Astrocyte of the hippocampus (primary cell): ENCODE measurements around the gene ATP2B3.

Source experiments
- DNase-seq: peaks from one replicate; pipeline ENCODE4 v3.0.0; 2011; ENCODE audit warnings: low read depth, low spot score

ATP2B3 gene

DNA sequence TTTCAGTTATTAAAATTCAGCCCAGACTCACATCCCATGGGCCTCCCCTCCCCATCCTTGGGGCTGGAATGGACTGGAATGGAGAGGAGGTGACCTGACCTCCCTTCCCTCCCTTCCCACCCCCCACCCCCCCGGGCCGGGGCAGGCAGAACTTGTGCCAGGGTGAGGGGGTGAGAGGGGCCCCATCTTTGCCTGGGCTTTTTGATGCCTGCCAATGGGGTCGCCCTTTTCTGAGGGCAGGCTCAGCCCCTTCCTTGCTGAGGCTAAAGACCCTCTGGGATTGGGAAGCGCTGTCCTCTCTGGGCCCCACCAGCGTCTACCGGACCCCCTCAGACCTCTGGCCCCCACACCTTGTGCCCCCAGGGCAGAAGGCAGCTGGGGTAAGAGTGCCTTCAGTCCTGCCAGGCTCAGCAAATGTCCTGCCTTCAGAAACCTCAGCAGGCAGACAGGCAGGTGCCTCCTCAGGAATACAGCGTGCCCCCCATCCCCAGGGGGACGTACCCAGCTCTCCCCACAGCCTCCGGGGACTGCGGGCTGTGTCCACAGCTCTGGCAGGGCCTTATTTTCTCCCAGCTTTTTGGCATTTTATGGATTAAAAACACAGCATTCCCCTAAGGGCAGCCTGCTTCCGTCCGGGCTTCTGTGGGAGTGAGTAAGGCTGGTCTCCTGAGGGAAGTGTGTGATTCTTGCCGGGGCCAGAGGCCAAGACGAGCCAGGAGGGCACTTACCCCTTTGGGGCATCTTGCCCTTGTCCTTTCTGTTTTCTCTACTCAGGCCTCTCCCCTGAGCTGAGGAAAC, 94.1 kb downstream of the ATP2B3 start:
- no peak for DNase-seq

DNA sequence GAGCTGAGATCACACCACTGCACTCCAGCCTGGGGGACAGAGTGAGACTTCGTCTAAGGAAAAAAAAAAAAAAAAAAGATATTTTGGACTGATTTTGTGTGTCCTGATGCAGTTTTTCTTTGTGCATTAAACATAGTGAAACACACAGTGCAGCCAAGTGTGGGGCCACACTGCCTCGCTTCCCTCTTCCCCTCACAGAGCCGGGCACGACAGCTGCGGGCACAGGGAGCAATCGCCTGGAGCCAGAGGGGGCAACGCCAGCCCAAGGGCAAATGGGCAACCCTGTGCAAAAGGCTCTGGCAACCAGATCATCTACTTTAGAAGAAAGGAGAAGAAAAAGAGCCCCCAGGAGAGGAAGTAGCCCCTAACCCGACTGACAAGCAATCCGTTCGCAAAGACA, 95.0 kb downstream of the ATP2B3 start:
- DNase-seq: no peak

- DNase-seq: no peak
Measured at GRCh38 chrX:153614818-153615217, 97.4 kb downstream of the ATP2B3 start.

DNA sequence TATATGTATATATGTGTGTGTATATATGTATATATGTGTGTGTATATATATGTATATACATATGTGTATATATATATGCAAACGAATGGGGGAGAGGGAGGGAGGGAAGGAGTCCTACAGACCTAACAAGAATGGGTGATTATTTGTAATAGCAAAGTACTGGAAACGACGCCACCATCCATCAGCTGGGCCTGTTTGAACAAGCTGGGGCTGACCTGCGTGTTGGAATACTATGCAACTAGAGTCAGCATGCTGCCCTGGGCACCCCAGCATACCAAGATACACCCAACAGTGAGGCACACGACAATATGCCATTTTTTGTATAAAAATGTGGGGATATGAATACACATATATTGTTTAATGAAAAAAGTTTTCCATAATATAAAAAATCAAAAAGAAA, 103.1 kb downstream of the ATP2B3 start:
- no peak for DNase-seq

- DNase-seq: no peak
Measured at GRCh38 chrX:153621949-153622598, 104.6 kb downstream of the ATP2B3 start.

DNA sequence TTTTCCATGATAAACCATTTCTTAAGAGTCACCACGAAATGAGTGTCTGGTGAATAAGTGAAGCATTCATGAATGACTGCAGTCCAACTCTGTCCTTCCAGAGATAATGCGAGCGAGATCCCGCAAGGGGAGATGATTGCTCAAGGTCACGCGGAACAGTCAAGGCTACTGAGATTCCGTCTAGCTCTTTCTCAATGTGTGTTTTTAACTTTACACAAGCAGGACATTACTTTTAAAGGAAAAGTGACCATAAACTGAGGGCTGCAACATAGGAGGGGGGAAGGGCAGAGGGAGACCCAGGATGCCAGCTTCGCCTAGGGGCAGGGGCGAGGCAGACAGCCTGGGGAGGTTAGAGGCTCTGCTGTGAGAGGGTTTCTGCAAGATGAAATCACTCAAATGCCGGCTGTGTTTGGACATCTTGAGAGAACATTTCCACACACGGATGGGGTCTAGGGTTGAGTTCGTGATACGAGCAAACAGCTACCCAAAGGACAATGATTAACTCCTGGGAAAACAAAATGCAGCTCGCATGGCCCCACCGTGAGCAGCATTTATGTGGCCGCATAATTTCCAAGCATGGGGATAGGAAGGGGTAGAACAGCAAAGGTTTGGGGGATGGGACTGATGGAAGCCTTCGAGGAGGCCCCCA, 105.3 kb downstream of the ATP2B3 start:
- no peak for DNase-seq

DNA sequence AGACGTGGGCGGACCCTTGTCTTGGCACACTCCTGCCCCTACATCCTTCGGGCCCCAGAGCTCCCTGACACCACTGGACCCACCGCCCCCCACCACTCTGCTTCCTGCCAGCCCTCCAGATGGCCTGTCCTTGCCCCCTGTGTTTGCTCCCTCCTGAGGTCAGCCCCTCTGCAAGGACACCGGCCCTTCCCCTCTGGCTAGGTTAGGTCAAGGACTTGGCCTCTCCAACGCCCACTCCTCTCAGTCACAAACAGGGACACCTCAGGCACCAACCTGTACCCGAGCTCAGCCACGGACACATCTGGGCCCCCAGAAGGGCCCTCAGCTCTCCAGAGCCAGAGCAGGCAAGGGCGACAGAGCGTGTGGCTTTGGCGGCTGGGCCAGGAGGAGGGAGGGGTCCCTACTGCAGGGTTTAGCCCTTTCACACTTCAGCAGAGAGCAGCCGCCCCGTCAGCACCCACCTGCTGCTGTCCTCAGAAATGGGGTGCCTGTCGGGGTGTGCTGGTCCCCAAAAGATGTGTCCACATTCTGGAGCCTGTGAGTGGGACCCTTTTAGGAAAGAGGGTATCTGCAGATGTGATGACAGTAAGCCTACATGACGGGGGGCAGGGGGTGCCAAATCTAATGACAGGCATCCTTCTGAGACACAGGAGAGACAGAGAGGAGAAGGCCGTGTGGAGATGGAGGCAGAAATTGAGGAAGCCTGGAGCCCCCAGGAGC, 106.0 kb downstream of the ATP2B3 start:
- DNase-seq: no peak

- no peak for DNase-seq
Measured at GRCh38 chrX:153624196-153625091, 107.0 kb downstream of the ATP2B3 start.

GRCh38 chrX:153625271-153626024, 108.0 kb downstream of the ATP2B3 start:
- no peak for DNase-seq

DNA sequence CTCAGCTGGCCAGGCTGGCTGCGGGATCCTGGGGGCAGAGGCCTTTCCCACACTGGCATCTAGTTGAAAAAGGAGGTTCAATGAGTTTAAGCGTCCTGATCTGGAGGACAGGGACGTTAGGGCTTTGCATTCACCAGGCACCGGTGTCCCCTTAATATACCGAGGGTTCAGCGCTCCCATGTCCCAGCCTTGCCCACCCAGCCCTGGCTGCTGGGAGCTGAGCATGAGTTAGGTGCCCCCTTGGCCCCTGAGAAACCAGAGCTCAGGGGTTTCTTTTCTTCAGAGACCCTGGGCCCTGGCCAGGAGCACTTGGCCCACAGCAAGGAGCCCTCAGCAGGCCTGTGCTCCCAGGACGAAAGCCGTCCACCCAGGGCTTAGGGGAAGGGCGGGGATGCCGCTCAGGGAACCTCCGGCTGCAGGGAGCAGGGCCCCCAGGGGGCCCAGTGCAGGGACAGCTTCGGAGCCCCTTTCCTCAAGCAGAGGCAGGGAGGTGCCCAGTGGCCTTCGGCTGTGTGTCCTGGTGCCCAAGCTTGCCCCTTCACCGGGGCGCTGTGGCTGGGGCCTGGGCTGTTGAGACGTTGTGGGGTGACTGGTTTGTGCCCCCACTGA, 108.7 kb downstream of the ATP2B3 start:
- DNase-seq: no peak

DNA sequence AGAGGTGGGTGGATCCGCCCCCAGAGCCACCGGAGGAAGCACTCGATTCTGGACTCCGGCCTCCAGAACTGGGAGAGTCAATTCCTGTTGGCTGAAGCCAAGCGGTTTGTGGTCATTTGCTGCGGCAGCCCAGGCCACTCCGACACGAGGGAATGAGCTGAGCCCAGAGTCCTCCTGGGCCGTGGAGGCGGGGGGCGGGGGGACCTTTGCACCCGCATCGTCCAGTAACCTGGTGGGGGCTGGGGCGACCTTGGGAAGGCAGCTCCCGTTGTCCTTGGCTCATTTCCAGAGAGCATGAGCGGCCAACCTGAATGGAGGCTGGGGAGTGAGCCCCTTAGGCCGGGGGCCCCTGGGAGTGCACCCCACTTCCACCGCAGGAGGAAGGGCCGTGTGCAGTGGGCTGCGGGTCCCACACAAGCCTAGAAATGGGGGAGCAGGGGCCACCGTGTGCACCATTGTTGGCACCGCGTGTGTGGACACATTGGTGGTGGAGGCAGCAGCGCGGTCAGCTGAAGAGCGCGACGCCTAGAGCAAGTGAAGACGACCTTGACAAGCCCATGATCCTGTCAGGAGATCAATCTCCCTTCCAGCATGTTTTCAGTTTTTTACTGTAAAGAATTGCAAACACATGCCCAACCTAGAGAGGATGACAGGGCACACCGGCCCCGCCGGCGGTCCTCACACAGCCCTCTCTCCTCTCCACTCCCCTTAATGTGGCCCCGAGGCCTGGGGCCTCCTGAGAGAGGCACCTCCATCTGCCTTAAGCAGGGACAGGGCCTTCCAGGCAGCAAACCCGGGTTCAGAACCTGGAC, 109.6 kb downstream of the ATP2B3 start:
- DNase-seq: no peak

DNA sequence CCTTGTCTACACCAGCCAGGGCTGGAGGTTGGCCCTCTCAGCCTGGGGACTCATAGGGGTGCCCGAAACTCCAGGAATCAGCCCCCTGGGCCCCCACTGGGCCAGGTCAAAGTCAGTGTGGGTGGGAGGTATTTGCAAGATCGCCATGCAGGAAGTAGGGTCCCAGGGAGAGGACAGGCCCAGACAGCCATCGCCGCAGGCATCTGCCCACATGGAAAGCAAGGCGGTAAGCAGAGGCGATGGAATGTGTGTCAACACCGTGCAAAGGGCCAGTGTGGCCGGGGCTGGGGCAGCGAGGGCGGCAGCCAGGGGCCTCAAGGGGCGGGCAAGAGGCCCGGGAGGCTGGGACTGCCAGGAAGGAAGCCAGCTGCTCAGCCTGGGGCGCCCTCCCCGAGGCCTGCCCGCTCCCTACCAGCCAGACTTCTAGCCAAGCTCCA, 110.3 kb downstream of the ATP2B3 start:
- no peak for DNase-seq

GRCh38 chrX:153628129-153628528, 110.7 kb downstream of the ATP2B3 start:
- DNase-seq: no peak

DNA sequence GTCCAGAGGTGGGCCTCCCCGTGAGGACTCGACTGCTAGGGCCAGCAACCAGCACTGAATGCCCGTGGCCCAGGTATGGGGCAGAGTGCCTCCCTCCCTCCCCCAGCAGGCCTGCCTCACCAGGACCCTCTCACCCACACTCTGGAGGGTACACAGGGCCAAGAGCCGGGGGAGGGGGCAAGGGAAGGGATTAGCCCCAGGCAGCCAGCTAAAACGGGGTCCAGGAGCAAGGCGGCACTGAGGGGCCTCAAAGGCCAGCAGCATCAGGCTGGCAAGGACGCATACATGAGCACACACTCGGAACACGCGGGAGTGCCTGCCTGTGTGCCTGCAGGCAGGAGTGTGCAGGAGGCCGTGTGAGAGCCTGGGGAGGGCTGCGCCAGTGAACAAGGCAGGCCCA, 111.2 kb downstream of the ATP2B3 start:
- DNase-seq: no peak

DNA sequence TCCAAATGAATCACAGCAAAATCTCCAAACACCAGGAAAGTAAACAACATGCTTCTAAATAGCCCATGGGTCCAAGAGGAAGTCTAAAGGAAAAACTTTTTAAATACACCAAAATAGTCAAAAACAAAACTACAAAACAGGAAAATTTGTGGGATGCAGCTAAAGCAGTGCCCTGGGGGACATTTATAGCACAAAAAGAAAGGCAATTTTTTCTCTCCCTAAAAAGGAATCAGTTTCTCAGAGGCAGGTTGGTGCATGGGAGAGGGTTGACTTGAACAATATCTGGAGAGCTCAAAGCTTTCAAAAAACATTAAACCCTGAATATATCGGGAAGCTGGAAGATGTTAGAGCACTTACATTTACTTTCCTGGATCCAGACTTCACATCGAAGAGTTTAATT, 113.9 kb downstream of the ATP2B3 start:
- DNase-seq: no peak

DNA sequence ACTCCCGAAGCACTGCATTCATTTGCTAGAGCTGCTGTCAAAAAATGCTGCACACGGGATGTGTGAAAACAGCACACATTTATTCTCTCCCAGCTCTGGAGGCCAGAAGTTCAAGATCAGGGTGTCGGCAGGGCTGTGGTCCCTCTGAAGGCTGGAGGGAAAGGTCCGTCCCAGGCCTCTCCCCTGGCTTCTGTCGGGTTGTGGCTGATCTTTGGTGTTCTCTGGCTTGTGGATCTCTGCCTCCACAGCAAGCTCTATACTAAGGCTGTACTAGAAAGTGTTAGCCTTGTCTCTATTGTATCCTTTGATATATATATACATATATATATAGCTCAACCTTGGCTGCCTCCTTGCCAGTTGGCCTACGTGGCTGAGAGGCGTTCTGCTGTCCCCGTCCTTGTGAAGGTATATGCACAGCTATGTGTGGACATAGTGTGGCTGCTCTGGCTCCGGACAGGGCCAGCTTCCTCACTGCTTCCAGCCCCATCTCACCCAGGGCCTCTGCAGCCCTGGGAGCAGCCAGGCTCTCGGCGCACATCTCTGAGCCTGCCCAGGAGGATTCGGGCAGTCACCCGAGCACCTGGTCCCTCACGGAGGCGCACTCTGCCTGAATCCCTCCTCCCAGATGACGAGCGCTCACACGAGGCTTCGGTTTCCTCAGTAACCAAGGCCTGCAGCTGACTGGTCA, 114.6 kb downstream of the ATP2B3 start:
- no peak for DNase-seq
